CMK (cell line): ENCODE data around the gene SAMM50.

Experiments
- DNase-seq: peaks from one replicate; pipeline ENCODE4 v3.0.0-alpha.2; 2010; ENCODE audit warnings: low read depth

Gene SAMM50

DNA sequence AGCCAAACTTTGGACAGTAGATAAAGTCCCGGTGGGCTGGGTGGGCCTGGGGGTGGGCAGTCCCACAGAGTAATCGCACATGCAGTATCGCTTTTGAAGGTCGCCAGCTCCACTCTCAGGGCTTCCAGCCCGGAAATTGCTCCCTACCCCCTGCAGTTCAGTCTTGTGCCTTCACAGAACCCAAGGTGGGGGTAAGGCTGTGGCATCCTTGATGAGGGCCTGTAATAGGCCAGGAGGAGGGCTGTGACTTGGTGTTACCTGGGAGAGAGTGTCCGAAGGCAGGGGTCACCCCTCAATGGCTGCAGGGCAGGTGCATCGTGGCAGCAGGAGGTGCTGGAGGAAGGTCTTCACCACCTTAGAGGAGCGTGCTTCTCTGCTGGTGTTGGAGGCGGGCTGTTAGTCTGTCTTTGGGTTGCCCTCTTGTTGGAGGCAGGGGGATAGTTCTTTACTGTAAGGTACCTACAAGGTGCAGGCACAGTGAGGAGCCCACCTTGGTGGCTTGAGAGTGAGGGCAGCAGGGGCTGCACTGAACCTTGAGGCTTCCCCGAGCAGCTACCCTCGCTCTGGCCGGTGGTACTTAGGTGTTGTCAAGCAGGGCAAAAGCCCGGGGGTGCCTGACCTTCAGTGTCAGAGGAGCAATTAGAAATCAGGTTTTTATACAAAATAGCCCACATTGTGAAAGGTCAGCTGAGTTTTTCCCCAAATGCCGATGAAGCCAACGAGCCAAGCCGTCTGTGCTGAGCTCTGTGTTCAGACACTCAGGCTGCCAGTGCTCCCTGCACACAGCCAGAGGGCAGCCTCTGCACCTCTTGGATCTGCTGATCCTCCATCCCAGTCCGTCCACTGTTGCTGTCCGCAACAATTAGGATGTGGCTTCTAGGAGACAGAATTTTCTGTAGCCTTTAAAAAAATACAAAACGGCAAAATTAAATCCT, 21.9 kb downstream of the SAMM50 start:
- DNase-seq, result no peak

DNA sequence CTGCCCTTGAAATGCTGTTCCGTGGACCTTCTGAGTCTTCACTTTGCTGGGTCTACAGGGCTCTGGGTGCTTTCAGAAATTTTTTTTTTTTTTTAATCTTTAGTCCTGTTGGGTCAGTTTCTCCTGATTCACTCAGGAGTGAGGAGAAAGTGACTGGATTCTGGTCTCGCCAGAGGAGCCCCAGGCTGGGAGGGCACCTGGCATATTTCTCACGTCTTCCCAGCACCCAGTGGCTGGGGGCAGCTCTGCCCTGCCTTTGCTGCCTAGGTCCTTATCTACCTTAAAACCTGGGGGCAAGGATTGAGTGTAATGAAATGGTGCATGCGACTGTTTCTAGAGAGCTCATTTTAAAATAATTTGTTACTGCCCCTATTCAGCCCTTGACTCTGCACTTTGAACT, 23.3 kb downstream of the SAMM50 start:
- DNase-seq, result no peak

DNA sequence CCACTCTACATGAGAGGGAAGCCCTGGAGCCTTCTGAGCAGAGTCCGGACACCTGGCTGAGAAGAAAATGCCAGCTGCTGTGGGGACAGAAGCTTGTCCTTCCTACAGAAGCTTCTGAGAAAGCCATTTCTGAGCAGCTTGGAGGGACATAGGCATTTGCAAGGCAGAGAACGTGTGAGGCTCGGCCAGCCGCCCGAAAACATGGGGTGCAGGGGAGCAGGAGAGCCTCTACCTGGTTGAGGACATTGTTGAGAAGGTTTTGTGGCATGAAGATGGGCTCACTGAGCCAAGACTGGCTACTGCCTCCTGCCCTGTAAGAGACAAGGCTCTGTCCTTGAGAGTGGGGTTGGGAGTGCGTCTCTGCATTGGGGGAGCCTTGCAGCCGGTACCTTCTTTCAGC, 25.3 kb downstream of the SAMM50 start:
- DNase-seq, result no peak

DNA sequence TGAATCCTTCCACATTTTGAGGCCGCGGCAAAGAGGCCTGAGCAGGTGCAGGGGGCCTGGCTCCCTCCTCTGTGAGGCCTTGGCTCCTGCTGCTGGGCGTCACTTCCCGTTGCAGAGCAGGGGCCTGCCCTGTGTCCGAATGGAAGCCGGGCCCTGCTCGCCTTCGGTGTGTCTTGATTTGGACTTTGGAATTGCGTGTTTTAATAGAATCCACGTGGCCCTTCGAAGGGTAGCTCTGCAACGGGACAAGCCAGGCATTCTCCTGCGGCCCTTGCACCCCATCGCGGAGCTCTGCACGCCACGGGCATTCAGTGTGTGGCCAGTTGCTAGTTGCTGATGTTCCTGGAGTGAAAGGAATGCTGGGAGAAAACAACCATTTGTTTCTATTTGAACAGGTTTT, 25.8 kb downstream of the SAMM50 start:
- no peak for DNase-seq

DNA sequence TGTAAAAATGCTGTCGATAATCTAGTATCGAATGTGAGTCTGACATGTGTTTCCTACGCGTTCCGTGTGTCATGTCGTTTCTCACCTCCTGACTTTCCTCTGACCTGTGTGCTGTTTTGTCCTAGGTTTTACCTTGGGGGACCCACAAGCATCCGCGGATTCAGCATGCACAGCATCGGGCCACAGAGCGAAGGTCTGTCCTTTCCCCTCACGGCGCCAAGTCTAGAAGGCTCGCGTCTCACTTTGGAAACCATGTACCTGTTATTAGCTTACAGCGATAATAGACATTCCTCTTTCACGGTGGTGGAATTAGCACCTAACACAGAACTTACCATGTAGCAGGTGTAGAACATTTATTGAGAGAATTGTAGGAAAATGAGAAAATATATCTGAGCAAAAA, 28.6 kb downstream of the SAMM50 start:
- DNase-seq, result no peak

DNA sequence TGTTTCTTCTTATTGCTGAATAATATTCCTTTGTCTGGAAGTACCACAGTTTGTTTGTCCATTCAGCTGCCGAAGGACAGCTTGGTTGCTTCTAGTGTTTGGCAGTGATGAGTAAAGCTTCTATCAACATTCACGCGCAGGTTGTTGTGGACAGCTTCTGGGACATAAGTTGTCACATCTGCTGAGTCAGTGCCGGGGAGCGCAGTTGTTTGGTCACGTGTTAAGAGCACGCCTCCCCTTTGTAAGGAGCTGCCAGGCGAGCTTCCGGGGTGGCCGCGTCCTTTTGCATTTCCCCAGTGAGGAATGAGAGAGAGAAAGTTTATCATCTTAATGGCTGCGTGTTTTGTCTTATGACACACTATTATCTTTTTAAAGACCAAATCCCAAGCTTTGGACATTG, 30.3 kb downstream of the SAMM50 start:
- no peak for DNase-seq

DNA sequence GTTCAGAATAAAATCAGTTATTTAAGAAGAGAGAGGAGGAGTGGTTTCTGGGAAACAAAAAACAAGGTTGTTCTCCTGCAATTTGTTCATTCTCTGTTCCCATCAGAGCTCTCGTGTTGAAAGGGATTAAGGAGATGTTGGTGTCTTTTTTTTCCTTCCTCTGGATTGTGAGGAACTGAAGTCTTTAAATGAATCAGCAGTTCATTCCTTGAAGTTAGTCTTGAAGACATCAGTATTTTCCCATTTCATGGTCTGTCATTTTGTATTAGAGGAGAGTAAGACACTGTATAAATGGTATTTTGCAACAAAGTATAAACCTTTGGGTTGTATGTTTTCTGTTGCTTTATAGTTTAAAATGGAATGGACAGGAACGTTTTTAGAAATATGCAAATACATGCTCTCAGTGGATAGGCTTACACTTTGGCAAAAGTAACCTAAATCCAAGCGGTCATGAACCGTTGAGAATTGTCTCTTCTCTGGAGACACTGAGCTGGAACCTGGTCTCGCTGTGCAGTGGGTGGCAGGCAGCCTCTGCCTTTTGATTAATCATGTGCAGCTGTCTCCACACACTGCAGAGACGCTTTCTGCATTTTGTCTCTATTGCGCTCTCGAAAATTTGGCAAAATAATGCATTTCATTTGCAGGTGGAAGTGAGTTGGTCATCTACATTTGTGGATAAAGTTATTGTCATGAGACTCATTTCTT, 33.0 kb downstream of the SAMM50 start:
- DNase-seq, result no peak

DNA sequence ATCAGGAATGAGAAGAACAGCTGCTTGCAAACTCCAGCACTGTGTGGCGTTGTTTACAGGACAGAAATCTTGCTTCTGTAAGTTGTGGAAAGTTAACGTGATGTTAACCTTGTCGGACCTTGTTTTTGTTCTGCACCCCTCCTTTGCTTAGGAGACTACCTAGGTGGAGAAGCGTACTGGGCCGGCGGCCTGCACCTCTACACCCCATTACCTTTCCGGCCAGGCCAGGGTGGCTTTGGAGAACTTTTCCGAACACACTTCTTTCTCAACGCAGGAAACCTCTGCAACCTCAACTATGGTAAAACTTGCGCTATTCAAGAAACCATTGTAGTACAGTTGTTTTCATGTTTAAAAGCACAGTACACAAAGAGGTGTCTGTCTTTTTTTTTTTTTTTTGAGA, 33.7 kb downstream of the SAMM50 start:
- no peak for DNase-seq

DNA sequence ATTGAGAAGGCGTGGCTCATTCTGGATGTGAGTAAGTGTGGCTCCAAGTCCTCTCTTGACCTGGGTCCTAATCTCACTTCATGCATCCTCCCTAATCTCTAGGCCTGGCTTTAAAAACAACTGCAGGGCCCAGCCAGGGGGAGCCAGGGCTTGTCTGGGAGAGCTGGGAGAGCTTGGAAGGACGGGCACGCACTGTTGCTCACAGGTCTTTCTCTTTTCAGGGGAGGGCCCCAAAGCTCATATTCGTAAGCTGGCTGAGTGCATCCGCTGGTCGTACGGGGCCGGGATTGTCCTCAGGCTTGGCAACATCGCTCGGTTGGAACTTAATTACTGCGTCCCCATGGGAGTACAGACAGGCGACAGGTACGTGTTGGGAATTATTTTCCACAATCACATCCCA, 34.8 kb downstream of the SAMM50 start:
- no peak for DNase-seq

DNA sequence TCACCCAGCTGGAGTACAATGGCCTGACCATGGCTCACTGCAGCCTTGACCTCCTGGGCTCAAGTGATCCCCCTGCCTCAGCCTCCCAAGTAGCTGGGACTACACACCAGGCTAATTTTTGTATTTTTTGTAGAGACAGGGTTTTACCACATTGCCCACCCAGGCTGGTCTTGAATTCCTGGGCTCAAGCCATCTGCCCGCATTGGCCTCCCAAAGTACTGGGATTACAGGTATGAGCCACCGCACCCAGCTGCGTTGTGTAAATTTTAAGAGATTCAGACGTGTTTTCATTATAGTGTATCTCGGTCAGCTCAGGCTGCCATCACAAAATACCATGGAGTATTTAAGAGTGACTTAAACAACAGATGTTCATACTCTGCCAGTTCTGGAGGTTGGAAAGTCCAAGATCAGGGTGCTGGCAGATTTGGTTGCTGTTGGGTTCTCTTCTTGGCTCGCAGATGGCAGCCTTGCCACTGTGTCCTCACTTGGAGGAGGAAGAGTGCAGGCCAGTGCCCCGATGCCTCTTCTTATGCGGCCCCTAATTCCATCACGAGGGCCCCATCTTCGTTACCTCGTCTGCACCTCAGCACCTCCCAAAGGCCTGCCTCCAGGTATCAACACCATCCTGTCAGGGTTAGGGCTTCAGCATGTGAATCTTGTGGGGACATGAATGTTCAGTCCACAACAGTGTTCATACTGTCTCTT, 36.2 kb downstream of the SAMM50 start:
- DNase-seq, result no peak

DNA sequence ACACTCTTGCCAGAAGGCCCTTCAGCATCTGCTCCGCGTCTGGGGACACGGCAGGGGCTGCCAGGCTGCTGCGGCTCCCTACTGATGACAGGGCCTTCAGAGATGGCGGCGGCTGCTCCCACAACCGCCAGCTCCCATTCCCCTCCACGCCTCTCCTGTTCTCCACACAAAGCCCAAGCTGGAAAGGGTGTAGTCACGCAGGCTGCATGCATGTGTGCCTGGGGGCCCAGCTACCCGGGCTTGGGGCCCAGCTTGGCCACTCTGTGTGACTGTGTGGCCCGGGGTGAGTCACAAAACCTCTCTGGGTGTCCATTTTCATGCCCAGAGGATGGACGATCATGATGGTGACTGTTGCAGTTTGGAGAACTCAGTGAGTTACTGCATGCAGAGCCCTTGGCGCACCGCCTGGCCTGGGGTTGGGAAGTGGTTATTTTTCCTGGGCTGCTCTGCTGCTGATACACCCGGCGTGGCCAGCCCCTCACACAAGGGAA, 37.1 kb downstream of the SAMM50 start:
- no peak for DNase-seq

DNA sequence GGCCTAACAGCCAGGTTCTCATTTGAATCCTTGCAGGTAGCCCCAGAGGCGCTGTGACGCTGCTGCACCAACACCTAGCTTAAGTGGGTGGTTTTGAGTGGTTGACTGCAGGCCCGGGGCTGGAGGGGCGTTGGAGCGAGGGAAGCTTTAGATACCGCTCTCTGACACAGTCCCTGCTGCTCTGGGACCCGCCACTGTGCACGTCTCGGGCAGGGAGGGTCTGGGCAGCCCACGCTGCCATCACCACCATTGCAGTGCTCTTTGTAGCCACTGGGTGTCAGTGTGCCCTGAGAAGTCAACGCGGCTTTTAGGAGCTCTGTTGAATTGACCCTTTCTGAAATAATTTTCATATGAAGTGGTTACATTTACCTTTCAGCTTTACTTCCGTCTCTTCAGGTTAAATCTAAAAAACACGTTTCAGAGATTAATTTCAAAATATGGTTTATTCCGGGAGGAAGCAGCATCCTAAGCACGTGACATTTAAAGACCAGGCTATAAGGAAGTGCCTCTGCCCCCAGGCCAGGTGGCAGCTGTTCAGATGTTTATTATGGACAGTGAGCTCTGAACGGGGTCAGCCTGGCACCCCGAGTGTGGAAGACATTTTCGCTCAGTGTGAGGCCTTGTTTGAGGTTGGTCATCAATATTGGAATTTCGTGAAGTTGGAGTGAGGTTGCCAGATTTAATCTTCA, 38.0 kb downstream of the SAMM50 start:
- peak; percentile 17 for DNase-seq

DNA sequence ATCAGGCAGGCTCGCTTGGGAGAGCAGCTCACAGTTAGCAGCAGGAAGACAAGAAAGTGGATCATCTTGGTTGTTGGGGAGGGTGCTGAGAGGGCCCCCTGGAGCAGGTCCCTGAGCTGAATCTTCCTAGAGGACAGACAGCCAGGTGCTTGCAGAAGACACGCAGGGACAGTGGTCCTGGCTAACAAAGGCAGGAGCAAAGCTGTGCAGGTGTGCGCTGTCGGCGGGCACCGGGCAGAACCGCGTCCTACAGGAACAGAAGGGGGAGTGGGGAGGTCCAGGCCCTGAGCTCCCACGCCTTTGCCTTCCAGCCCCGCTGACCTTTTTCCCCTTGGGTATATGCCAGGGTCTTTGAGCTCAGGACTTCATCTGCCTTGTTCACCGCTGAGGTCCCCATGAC, 38.8 kb downstream of the SAMM50 start:
- no peak for DNase-seq

DNA sequence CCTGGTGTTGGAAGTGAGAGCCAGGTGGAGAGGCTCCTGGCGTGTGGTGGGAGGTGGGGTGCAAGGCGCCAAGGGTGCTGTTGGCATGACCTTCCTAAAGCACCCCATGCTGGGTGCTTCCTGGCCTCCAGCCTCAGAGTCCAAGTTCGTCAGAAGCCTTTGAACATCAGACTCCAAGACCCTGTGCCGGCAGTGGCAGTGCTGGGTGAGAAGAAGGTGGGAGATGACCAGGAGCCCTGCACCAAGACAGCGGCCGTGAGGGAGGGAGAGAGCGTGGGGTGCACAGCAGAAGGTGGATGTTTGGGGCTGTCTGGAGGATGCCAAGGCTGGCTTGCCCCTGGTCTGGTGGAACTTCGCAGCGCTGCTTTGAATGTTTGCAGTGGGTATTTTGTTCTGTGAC, 39.2 kb downstream of the SAMM50 start:
- DNase-seq, result no peak

DNA sequence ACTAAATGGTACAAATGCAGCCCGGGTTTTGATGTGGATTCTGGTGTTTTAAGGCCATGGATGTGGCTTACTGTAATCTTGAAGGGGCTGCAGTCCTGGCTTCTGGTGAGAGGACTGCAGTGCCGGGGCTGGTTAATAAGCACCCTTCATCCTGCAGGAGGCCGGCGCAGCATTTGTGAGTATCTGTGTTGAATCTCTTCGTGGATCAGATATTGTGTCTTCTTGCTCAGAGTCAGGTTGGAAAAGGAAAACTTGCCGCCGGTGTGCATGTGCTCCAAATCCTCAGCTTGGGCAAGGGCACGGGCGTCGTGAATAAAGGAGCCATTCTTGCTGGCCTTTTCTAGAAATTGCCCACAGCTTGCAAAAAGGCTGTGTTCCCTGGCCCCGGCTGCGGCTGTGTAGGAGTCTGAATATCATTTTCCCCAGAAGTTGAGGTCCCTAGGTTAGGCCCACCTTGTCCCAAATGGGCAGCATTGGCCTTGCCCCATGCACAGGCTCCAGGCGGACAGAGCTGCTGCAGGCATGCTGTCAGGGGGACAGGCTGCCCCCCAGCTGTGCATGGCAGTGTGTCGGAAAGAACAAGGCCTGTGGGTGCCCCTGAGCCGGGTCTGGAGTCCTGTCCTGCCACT, 39.9 kb downstream of the SAMM50 start:
- DNase-seq, result no peak

DNA sequence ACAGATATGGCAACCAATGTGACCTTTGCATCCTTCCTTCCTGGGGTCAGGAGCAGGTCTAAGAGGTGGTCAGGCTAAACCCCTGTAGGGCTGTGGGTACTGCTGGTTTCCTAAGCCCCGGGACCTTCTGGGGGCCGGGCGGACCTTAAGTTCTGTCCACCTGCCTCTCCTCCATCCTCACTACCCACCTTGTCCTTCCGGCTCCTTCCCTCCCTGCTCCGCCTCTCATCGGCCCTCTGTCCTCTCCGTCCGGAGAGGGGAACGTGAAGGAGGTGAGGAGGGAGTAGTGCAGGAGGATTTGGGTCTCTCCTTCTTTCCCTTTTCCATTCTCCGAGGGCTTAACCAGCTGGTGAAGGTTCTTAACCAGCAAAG, 40.5 kb downstream of the SAMM50 start:
- no peak for DNase-seq

DNA sequence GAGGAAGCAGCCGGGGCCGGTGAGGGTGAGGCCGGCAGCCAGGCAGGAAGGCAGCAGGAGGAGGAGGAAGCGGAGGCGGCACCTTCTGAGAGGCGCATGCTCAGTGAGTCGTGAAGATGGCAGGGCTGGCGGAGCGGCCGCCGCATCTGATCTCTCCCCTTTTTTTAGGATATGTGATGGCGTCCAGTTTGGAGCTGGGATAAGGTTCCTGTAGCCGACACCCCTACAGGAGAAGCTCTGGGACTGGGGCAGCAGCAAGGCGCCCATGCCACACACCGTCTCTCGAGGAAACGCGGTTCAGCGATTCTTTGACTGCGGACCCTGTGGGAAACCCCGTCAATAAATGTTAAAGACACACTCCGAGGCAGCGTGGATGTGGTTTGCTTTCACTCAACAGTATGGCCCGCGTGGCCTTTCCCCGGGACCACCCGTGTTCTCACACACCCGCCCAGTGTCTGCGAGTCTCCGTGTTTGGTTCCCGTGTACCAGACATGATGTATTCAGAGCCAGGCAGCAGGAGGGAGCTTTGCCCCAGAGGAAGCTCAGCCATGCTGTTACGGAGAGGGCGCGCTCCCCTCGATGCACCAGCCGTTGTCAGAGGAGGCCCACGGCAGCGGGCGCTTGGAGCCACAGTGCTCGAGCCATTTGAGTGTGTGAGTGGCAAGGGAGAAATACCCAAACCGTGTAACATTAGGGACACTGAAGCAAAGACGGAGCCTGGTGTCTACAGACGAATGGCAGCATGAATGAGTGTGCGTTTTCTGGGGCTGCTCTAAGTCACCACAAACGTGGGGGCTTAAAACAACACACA, 41.1 kb downstream of the SAMM50 start:
- no peak for DNase-seq

DNA sequence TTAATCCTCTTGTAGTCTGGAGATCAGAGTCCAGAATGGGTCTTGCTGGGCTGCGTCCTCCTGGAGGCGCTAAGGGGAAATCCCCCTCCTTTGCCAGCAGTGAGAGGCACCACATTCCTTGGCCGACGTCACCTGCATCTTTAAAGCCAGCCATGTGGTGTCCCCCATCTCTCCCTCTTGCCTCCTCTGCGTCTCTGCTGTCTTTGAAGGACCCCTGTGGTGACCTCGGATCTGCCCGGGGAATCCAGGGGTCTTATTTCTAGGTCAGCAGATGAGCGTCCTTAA, 41.7 kb downstream of the SAMM50 start:
- DNase-seq, result no peak

DNA sequence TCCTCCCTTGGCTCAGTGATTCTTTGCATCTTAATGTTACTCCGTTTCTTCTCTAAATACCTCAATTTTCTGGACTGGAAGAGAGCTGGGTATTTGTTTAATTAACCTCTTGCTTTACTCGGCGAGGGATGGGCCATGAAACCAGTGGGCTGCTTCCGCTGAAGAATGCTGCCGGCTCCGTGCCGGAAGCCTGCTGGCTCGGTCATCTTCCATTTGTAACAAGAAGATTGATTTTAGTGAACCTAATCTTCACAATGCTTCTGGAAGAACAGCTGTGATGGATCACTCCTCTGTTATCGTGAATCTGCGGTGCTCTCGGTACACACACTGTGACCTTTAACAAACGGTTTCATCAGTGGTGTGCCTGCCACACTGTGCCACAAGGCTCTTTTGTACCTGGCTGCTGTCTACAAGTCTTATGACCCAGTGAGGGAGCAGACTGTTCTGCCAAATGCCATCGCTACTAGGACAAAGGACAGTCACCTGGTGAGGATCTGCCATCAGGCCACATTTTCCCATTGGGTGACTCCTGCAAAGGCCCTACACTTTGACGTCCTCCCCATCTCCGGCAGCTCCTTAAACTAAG, 43.5 kb downstream of the SAMM50 start:
- no peak for DNase-seq

DNA sequence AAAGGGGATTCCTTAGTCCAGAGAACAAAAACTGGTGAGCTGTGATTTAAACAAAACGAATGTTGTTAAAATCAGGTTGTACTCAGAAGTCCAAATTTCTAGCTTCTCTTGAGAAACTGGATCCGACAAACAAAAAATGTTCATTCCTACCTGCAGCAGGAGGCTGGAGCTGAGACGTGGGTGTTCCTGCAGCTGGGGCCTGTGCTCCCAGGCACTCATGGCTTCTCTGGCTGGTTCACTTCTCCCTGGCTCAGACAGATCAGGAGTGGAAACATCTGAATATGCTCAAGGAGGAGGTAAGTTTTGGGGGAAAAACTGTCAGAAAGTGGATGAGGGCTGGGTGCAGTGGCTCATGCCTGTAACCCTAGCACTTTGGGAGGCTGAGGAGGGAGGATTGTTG, 44.1 kb downstream of the SAMM50 start:
- DNase-seq, result no peak

DNA sequence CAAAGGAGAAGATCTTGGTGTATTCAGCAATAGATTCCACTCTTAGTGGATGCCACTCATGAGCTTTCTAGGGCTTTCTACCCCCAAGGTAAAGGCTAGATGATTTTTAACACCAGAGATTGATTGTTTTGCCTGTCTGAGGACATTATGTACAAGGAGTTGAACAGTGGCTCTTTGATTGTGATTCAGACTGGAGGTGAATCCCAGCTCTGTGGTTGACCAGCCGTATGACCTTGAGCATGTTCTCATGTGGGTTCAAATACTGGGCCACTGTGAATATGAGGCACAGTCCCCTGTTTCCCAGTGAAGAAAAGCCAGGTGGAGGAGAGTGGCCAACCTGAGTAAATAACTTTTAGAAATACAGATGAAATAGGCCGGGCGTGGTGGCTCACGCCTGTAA, 44.9 kb downstream of the SAMM50 start:
- no peak for DNase-seq
